ENCODE measurements around the gene NXPH3. TPM values are rescaled to one million over a fixed set of nuclear protein-coding genes. Genes with fewer than 3 reads are reported as not detected.
A peak's percentile ranks its signal among the peaks of the same experiment; 100 is the strongest.

The NXPH3 gene
- total RNA-seq, 1 experiment from 2014 or later = not detected

- DNase-seq (ENCODE audit: low read depth) = no peak
Observed at GRCh38 chr17:49592263-49592662, 16.6 kb downstream of the NXPH3 start.

- DNase-seq (ENCODE audit: low read depth) = no peak
Observed at GRCh38 chr17:49595328-49595727, 19.7 kb downstream of the NXPH3 start.

- DNase-seq (ENCODE audit: low read depth) = no peak
Observed at GRCh38 chr17:49595980-49596379, 20.3 kb downstream of the NXPH3 start.

- DNase-seq (ENCODE audit: low read depth) = no peak
Observed at GRCh38 chr17:49596613-49597244, 21.1 kb downstream of the NXPH3 start.

GRCh38 chr17:49597436-49597835 is 21.8 kb downstream of the NXPH3 start:
- DNase-seq (ENCODE audit: low read depth) = no peak

- DNase-seq (ENCODE audit: low read depth) = no peak
Observed at GRCh38 chr17:49597928-49598655, 22.4 kb downstream of the NXPH3 start.

- DNase-seq (ENCODE audit: low read depth) = no peak
Observed at GRCh38 chr17:49598918-49599317, 23.2 kb downstream of the NXPH3 start.

- no peak for DNase-seq (ENCODE audit: low read depth)
Observed at GRCh38 chr17:49600949-49601348, 25.3 kb downstream of the NXPH3 start.

GRCh38 chr17:49602783-49603182 is 27.1 kb downstream of the NXPH3 start:
- no peak for DNase-seq (ENCODE audit: low read depth)

- no peak for DNase-seq (ENCODE audit: low read depth)
Observed at GRCh38 chr17:49603238-49603637, 27.6 kb downstream of the NXPH3 start.

- DNase-seq (ENCODE audit: low read depth) = no peak
Observed at GRCh38 chr17:49603720-49604119, 28.0 kb downstream of the NXPH3 start.

- no peak for DNase-seq (ENCODE audit: low read depth)
Observed at GRCh38 chr17:49604314-49604869, 28.7 kb downstream of the NXPH3 start.

GRCh38 chr17:49610883-49611584 is 35.4 kb downstream of the NXPH3 start:
- DNase-seq (ENCODE audit: low read depth) = no peak

- DNase-seq (ENCODE audit: low read depth) = no peak
Observed at GRCh38 chr17:49612726-49613125, 37.1 kb downstream of the NXPH3 start.

- no peak for DNase-seq (ENCODE audit: low read depth)
Observed at GRCh38 chr17:49613182-49613800, 37.6 kb downstream of the NXPH3 start.

GRCh38 chr17:49616086-49616485 is 40.4 kb downstream of the NXPH3 start:
- no peak for DNase-seq (ENCODE audit: low read depth)

- no peak for DNase-seq (ENCODE audit: low read depth)
Observed at GRCh38 chr17:49616601-49617131, 41.0 kb downstream of the NXPH3 start.

- peak; percentile 9 for DNase-seq (ENCODE audit: low read depth)
Observed at GRCh38 chr17:49618028-49618611, 42.4 kb downstream of the NXPH3 start.

- no peak for DNase-seq (ENCODE audit: low read depth)
Observed at GRCh38 chr17:49621420-49621819, 45.7 kb downstream of the NXPH3 start.

GRCh38 chr17:49621946-49622529 is 46.4 kb downstream of the NXPH3 start:
- DNase-seq (ENCODE audit: low read depth) = no peak

- DNase-seq (ENCODE audit: low read depth) = no peak
Observed at GRCh38 chr17:49624896-49625295, 49.2 kb downstream of the NXPH3 start.

Measured in Daoy (cell line).